ENCODE results near the gene TATDN2.

Gene TATDN2, protein sequence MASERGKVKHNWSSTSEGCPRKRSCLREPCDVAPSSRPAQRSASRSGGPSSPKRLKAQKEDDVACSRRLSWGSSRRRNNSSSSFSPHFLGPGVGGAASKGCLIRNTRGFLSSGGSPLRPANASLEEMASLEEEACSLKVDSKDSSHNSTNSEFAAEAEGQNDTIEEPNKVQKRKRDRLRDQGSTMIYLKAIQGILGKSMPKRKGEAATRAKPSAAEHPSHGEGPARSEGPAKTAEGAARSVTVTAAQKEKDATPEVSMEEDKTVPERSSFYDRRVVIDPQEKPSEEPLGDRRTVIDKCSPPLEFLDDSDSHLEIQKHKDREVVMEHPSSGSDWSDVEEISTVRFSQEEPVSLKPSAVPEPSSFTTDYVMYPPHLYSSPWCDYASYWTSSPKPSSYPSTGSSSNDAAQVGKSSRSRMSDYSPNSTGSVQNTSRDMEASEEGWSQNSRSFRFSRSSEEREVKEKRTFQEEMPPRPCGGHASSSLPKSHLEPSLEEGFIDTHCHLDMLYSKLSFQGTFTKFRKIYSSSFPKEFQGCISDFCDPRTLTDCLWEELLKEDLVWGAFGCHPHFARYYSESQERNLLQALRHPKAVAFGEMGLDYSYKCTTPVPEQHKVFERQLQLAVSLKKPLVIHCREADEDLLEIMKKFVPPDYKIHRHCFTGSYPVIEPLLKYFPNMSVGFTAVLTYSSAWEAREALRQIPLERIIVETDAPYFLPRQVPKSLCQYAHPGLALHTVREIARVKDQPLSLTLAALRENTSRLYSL

GRCh38 chr3:10248184-10248983, at the start of gene TATDN2:
TSS of gene TATDN2 (plus strand) at chr3:10248459. CDS start at chr3:10249201, 742 bp downstream.
- DNase-seq: peak; percentile 97 to 98

DNA sequence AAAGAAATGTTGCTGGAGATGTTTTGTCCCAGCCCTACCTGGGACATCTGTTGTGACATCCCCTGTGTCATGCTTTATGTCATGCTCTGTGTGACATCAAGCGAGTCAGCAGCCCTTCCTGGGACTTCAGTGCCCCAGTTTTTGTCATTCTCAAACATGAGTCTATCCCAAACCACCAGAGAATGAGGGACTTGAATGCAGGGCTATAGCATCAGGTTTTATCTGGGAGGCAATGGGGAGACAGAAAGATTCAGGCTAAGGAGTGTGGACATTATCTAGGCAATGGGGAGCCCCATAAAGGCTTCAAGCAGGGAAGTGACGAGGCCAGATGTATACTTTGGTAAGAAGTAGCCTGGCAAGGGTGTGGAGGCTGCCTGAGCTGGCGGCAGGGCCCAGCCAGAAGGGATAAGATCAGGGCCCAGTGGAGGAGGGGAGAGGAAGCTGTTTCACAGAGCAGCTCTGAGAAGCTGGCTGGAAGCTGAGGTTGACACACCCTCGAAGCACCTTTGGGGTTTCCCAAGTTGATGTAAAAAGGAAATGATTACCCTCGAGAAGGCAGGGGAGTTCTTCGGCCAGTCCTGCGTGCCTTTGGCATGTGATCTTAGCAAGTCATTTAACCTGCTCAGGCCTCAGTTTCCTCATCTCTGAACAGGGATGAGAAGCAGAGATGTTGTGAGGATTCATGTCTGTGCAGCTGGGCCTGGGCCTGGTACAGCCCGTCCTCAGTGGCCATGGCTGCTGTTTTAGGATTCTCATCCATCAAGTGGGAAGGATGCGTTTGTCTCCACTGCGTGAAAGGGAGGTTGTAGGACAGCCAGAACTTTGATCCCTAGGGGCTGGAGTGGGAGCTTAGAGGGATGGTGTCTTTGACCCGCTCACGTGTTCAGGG, 49.3 kb upstream of the TATDN2 start:
- peak; percentile 30 to 66 for DNase-seq

GRCh38 chr3:10204921-10205320, 43.3 kb upstream of the TATDN2 start:
- no peak for DNase-seq

DNA sequence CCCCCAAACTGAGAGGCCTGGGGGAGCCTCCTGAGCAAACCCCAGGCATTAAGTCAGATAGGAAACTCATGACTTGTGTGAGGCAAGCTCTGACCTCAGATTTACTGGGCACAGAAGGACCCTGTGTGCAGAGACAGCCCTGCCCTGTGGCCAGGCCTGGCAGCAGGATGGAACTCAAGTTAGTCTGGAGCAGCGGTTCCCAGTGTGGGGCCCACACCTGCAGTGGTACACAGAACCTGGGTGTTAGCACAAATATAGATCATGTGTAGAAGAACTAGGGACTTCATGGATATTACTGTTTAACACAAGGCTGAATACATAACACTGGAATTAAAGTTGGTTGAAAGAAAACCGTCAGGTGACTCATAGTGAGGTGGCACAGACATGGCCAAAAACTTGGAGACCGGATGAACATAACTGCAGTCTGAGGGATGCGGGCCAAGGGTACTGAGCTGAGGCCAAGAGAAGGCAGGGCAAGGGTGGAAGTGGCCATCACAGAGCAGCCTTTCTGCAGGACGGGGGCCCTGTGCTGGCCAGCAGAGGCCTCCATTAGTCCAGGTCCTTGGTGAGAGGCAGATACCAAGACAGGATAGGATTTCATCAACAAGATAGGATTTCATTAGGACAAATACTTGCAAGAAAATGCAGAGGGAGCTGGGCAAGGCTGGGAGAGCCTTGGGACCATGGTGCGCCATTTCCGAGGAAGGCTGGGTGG, 42.7 kb upstream of the TATDN2 start:
- DNase-seq: peak; percentile 77 to 97

DNA sequence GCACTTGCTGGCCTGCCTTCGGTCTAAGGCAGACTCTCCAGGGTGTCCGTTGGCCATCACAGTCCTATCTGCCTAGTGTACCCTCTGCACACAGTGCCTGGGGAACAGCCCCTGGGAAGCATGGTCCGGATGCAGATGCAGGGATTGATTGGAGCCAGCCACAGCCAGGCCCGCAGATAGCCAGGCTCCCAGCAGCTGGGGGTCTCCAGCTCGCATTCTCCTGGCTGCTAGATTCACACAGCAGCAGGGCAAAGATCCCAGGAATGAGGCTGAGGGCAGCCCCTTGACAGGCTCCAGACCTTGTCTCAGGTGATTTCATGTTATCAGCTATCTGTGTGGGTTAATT, 42.1 kb upstream of the TATDN2 start:
- DNase-seq: no peak

DNA sequence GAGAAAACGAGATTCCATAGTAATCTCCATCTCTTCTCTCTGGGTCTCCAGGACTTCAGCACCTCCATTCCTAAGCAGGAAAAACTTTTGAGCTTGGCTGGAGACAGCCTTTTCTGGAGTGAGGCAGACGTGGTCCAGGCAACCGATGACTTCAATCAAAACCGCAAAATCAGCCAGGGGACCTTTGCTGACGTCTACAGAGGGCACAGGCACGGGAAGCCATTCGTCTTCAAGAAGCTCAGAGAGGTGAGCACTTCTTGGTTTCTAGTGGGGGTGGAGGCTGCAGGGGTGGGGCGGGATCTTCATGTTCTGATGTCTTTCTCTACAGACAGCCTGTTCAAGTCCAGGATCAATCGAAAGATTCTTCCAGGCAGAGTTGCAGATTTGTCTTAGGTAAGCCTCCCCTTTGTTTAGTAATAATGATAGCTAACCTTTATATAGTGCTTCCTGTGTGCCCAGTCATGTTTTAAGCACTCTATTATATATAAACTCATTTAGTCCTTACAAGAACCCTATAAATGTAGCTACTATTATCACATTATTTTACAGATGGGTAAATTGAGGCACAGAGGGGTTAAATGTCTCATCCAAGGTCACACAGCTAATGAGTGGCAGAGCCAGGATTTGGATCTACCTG, 35.0 kb upstream of the TATDN2 start:
- DNase-seq: no peak

DNA sequence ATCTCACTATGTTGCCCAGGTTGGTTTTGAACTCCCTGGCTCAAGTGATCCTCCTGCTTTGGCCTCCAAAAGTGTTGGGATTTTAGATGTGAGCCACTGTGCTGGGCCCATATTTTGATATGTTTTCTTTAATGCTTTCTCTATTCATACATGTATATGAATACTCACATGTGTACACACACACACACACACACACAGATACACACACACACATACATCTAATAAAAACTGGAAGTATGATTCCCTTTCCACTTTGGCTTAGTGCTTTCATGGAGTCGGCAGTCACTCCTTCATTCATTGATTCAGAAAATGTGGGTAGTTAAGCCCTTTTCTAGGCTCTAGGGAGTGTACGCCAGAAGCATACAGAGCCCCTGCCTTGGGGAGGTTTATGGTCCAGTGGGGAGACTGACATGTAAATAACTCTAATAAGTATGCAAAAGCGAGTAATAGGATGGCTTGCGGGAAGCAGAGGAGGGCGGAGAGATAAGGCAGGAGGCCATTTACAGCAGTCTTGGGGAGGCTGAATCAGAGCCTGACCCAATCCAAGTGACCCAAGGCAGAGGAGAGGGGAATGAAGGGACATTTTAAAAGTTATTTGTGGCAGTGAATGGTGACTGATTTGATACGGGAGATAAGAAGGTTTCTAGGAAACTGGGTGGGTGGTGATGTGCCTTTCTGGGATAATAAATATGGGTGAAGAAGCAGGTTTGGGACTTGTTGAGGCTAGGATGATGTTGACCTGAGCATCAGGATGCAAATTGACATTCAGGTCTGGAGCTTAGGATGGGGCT, 32.5 kb upstream of the TATDN2 start:
- no peak for DNase-seq

DNA sequence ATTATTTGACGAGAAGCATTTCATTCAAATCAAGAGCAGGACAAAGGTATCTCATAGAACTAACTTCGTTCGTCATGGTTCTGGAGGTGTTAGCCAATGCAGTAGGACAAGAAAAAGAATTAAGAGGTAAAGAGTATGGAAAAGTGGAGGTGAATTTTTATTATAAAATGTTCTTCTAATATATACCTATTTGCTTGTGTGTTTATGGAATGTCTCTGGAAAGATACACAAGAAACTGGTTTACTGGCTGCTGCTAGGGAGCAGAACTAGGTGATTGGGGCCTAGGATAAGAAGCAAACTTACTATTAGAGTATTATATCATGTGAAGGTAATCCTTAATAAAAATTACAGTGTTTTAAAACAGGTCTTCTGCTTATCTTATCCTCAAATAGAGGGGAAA, 30.9 kb upstream of the TATDN2 start:
- no peak for DNase-seq

- DNase-seq: no peak
These were observed 28.5 kb upstream of the TATDN2 start for GRCh38 chr3:10219737-10220136.

GRCh38 chr3:10223676-10224639, 24.3 kb upstream of the TATDN2 start:
- DNase-seq: no peak

GRCh38 chr3:10224794-10225665, 23.2 kb upstream of the TATDN2 start:
- DNase-seq: peak; percentile 81 to 87

- no peak for DNase-seq
These were observed 22.0 kb upstream of the TATDN2 start for GRCh38 chr3:10226293-10226692.

GRCh38 chr3:10228248-10228950, 19.9 kb upstream of the TATDN2 start:
- DNase-seq: no peak

- DNase-seq: no peak
These were observed 18.7 kb upstream of the TATDN2 start for GRCh38 chr3:10229576-10229975.

DNA sequence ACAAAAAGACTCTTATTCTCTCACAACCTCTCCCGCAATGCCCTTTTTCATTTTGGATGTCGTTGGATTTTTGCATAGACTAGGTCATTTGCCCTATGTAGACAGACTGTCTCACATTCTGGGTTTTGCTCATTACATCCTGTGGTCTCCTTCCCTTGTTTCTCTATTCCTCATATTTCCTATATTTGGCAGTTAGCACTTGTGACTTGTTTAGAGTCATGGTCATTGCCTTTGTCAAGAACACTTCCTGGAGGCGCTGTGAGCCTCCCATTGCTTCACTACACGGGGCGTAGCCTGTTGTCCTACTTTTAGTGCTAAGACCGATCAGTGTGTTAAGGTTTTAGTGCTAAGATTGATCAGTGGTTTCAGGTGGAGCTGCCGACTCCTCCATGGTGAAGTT, 16.1 kb upstream of the TATDN2 start:
- DNase-seq: no peak

DNA sequence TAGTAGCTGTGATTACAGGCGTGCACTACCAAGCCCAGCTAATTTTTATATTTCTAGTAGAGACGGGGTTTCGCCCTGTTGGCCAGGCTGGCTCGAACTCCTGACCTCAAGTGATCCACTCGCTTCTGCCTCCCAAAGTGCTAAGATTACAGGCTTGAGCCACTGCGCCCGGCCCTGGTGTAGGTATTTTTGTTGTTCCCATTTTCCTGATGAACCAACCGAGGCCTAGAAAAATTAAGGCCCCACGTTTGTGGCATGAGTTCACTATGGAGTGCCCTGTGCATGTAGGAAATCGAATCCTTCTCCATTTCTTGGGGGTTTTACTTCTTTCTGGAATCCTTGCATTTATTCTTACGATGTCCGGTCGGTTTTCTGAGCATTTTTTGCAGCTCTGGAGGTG, 14.3 kb upstream of the TATDN2 start:
- DNase-seq: no peak

GRCh38 chr3:10234526-10235230, 13.6 kb upstream of the TATDN2 start:
- DNase-seq: no peak
